ENCODE measurements around the gene ABCD4.

ABCD4 gene

GRCh38 chr14:74259513-74259912 lies 43.2 kb downstream of the ABCD4 start:
- TF ChIP-seq CTCF (IDR thresholded peaks at IDR 0.05; ENCODE audit: borderline replicate concordance, insufficient read depth, low read depth, low read length) = no peak
- H3K4me3 ChIP-seq (ENCODE audit: low read depth, low read length) = no peak overlapping the region

GRCh38 chr14:74258764-74259035 lies 44.0 kb downstream of the ABCD4 start:
- H3K4me3 ChIP-seq (ENCODE audit: low read depth, low read length) = no peak overlapping the region
- TF ChIP-seq CTCF (IDR thresholded peaks at IDR 0.05; ENCODE audit: borderline replicate concordance, insufficient read depth, low read depth, low read length) = no peak

- TF ChIP-seq CTCF (IDR thresholded peaks at IDR 0.05; ENCODE audit: borderline replicate concordance, insufficient read depth, low read depth, low read length) = no peak
- peak overlapping the region; percentile 33 for H3K4me3 ChIP-seq (ENCODE audit: low read depth, low read length)
Measured at GRCh38 chr14:74257941-74258763, 44.6 kb downstream of the ABCD4 start.

- peak overlapping the region; percentile 33 for H3K4me3 ChIP-seq (ENCODE audit: low read depth, low read length)
- peak; percentile 95 for TF ChIP-seq CTCF (IDR thresholded peaks at IDR 0.05; ENCODE audit: borderline replicate concordance, insufficient read depth, low read depth, low read length)
Measured at GRCh38 chr14:74257078-74257940, 45.4 kb downstream of the ABCD4 start.

GRCh38 chr14:74255281-74255680 lies 47.5 kb downstream of the ABCD4 start:
- H3K4me3 ChIP-seq (ENCODE audit: low read depth, low read length) = no peak overlapping the region
- no peak for TF ChIP-seq CTCF (IDR thresholded peaks at IDR 0.05; ENCODE audit: borderline replicate concordance, insufficient read depth, low read depth, low read length)

- H3K4me3 ChIP-seq (ENCODE audit: low read depth, low read length) = no peak overlapping the region
- TF ChIP-seq CTCF (IDR thresholded peaks at IDR 0.05; ENCODE audit: borderline replicate concordance, insufficient read depth, low read depth, low read length) = no peak
Measured at GRCh38 chr14:74249433-74250375, 53.0 kb downstream of the ABCD4 start.
